Neural cell (in vitro differentiated cells): ENCODE results near the gene BCAN.

Source experiments
- CTCF ChIP-seq: fragments of 450-650 bp; IDR thresholded peaks from 2 replicates; pipeline ENCODE4 v1.5.1; 2014; ENCODE audit warnings: antibody characterized with exemption, mild to moderate bottlenecking, moderate library complexity; ENCODE audit not compliant: poor library complexity, severe bottlenecking
- POLR2AphosphoS5 ChIP-seq: IDR thresholded peaks from 2 replicates; pipeline ENCODE4 v1.6.1; 2012
- RAD21 ChIP-seq: fragments of 450-650 bp; conservative IDR thresholded peaks from 2 replicates; pipeline ENCODE4 v1.6.1; 2014; ENCODE audit warnings: antibody characterized with exemption, mild to moderate bottlenecking, moderate library complexity
- TF ChIP-seq, protein P1 (sequence below): IDR thresholded peaks from 2 replicates; pipeline ENCODE4 v1.6.1; 2012; ENCODE audit warnings: borderline replicate concordance

GRCh38 chr1:156627313-156627880 lies 14.5 kb upstream of the BCAN start:
- TF ChIP-seq POLR2AphosphoS5 (no peak), CTCF (peak; percentile 51), RAD21 (peak; percentile 22)
- TF ChIP-seq, protein P1, sequence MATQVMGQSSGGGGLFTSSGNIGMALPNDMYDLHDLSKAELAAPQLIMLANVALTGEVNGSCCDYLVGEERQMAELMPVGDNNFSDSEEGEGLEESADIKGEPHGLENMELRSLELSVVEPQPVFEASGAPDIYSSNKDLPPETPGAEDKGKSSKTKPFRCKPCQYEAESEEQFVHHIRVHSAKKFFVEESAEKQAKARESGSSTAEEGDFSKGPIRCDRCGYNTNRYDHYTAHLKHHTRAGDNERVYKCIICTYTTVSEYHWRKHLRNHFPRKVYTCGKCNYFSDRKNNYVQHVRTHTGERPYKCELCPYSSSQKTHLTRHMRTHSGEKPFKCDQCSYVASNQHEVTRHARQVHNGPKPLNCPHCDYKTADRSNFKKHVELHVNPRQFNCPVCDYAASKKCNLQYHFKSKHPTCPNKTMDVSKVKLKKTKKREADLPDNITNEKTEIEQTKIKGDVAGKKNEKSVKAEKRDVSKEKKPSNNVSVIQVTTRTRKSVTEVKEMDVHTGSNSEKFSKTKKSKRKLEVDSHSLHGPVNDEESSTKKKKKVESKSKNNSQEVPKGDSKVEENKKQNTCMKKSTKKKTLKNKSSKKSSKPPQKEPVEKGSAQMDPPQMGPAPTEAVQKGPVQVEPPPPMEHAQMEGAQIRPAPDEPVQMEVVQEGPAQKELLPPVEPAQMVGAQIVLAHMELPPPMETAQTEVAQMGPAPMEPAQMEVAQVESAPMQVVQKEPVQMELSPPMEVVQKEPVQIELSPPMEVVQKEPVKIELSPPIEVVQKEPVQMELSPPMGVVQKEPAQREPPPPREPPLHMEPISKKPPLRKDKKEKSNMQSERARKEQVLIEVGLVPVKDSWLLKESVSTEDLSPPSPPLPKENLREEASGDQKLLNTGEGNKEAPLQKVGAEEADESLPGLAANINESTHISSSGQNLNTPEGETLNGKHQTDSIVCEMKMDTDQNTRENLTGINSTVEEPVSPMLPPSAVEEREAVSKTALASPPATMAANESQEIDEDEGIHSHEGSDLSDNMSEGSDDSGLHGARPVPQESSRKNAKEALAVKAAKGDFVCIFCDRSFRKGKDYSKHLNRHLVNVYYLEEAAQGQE = no peak
